ENCODE results near the gene MALRD1. TPM values are rescaled to one million over a fixed set of nuclear protein-coding genes. Genes with fewer than 3 reads are reported as not detected.

Gene MALRD1
- total RNA-seq, 4 donors from 2014 or later: 0.75 to 2.4 (median 0.82) TPM; not detected in 1

- in situ Hi-C loops (cut with MboI; ENCODE audit: low pct_ligation_motif_present in 1 of 4, low pct_unique_long_range_greater_than_20kb in 1 of 4, low sequenced_read_pairs in 3 of 4) (no loop called here), intact Hi-C loops (cut with DNase I; ENCODE audit: low total_unique reads) (no loop called here)
- H3K4me1 ChIP-seq: no peaks in the 10 kb centered on the region
- no peaks in the 10 kb centered on the region for H3K36me3 ChIP-seq
- no peaks in the 10 kb centered on the region for H3K9me3 ChIP-seq
- no peak overlapping the region for H3K27ac ChIP-seq
- TF ChIP-seq CTCF (IDR thresholded peaks at IDR 0.05) (no peak), POLR2A (IDR thresholded peaks at IDR 0.05) (no peak), POLR2AphosphoS5 (IDR thresholded peaks at IDR 0.05) (no peak), EP300 (IDR thresholded peaks at IDR 0.05; ENCODE audit: low read depth) (no peak)
- WGBS, 2 donors (ENCODE audit: low coverage in 1 of 2): 82 to 84% methylated on average over 2 of the region's 2 CpGs
- H3K27me3 ChIP-seq: no peaks in the 10 kb centered on the region
- DNase-seq: no peak
- H3K4me3 ChIP-seq: no peak overlapping the region
Measured at GRCh38 chr10:19031763-19032162, 16.8 kb upstream of the MALRD1 start.

GRCh38 chr10:19033741-19034140 lies 14.9 kb upstream of the MALRD1 start:
- in situ Hi-C loops (cut with MboI; ENCODE audit: low pct_ligation_motif_present in 1 of 4, low pct_unique_long_range_greater_than_20kb in 1 of 4, low sequenced_read_pairs in 3 of 4): no loop called here
- Histone ChIP-seq H3K4me1 (no peaks in the 10 kb centered on the region), H3K27me3 (no peaks in the 10 kb centered on the region), H3K4me3 (no peak overlapping the region), H3K9me3 (no peaks in the 10 kb centered on the region), H3K27ac (no peak overlapping the region), H3K36me3 (no peaks in the 10 kb centered on the region)
- intact Hi-C loops (cut with DNase I; ENCODE audit: low total_unique reads): no loop called here
- WGBS, 2 donors (ENCODE audit: low coverage in 1 of 2): 94 to 100% methylated on average over 1 of the region's 1 CpG
- TF ChIP-seq POLR2AphosphoS5 (IDR thresholded peaks at IDR 0.05) (no peak), POLR2A (IDR thresholded peaks at IDR 0.05) (no peak), EP300 (IDR thresholded peaks at IDR 0.05; ENCODE audit: low read depth) (no peak), CTCF (IDR thresholded peaks at IDR 0.05) (no peak)
- DNase-seq: no peak

- intact Hi-C loops (cut with DNase I; ENCODE audit: low total_unique reads): no loop called here
- Histone ChIP-seq H3K27ac (no peak overlapping the region), H3K27me3 (no peaks in the 10 kb centered on the region), H3K9me3 (no peaks in the 10 kb centered on the region), H3K36me3 (no peaks in the 10 kb centered on the region), H3K4me3 (no peak overlapping the region), H3K4me1 (peaks cover 0 to 9% (median 0%) of the 10 kb centered on the region in 4 donors)
- in situ Hi-C loops (cut with MboI; ENCODE audit: low pct_ligation_motif_present in 1 of 4, low pct_unique_long_range_greater_than_20kb in 1 of 4, low sequenced_read_pairs in 3 of 4): no loop called here
- no peak for DNase-seq
- WGBS, 2 donors (ENCODE audit: low coverage in 1 of 2): 74 to 87% methylated on average over 3 of the region's 3 CpGs
- TF ChIP-seq EP300 (IDR thresholded peaks at IDR 0.05; ENCODE audit: low read depth) (no peak), POLR2AphosphoS5 (IDR thresholded peaks at IDR 0.05) (no peak), CTCF (IDR thresholded peaks at IDR 0.05) (no peak), POLR2A (IDR thresholded peaks at IDR 0.05) (no peak)
Measured at GRCh38 chr10:19041171-19041570, 7.4 kb upstream of the MALRD1 start.

GRCh38 chr10:19043431-19043830 lies 5.2 kb upstream of the MALRD1 start:
- in situ Hi-C loops (cut with MboI; ENCODE audit: low pct_ligation_motif_present in 1 of 4, low pct_unique_long_range_greater_than_20kb in 1 of 4, low sequenced_read_pairs in 3 of 4) (no loop called here), intact Hi-C loops (cut with DNase I; ENCODE audit: low total_unique reads) (no loop called here)
- WGBS, 2 donors (ENCODE audit: low coverage in 1 of 2): 38 to 48% methylated on average over 3 of the region's 3 CpGs
- Histone ChIP-seq H3K9me3 (no peaks in the 10 kb centered on the region), H3K4me1 (peaks cover 0 to 18% (median 2%) of the 10 kb centered on the region in 4 donors), H3K27me3 (no peaks in the 10 kb centered on the region), H3K4me3 (no peak overlapping the region), H3K36me3 (no peaks in the 10 kb centered on the region), H3K27ac (no peak overlapping the region)
- DNase-seq: no peak
- TF ChIP-seq EP300 (IDR thresholded peaks at IDR 0.05; ENCODE audit: low read depth) (no peak), CTCF (IDR thresholded peaks at IDR 0.05) (no peak), POLR2AphosphoS5 (IDR thresholded peaks at IDR 0.05) (no peak), POLR2A (IDR thresholded peaks at IDR 0.05) (no peak)
